DOHH2 (cell line): ENCODE measurements around the gene BZW1.

Source experiments
- H3F3A ChIP-seq: fragments of 200-600 bp; sonication (generic), shearing (Covaris generic); 2 replicates; pipeline ENCODE4 v1.6.0; 2016; ENCODE audit warnings: antibody characterized with exemption, mild to moderate bottlenecking; ENCODE audit not compliant: control insufficient read depth, insufficient read depth
- H3K27ac ChIP-seq: fragments of 200-600 bp; sonication (generic); 2 replicates; pipeline ENCODE4 v1.5.1; 2014; ENCODE audit warnings: low read depth, mild to moderate bottlenecking, low read length, moderate library complexity
- H3K27me3 ChIP-seq: fragments of 200-600 bp; sonication (generic); 2 replicates; pipeline ENCODE4 v1.6.1; 2014; ENCODE audit warnings: mild to moderate bottlenecking, low read length, mixed read lengths; ENCODE audit not compliant: control insufficient read depth
- H3K36me3 ChIP-seq: fragments of 200-600 bp; sonication (generic); 2 replicates; pipeline ENCODE4 v1.6.1; 2014; ENCODE audit warnings: mild to moderate bottlenecking, low read length, moderate library complexity, mixed read lengths; ENCODE audit not compliant: control insufficient read depth
- H3K4me1 ChIP-seq: fragments of 200-600 bp; sonication (generic); 2 replicates; pipeline ENCODE4 v1.6.1; 2014; ENCODE audit warnings: mild to moderate bottlenecking, low read length, mixed read lengths; ENCODE audit not compliant: control insufficient read depth
- H3K4me2 ChIP-seq: fragments of 200-600 bp; sonication (generic); 2 replicates; pipeline ENCODE4 v1.6.0; 2014; ENCODE audit warnings: mild to moderate bottlenecking, low read length, moderate library complexity
- H3K4me3 ChIP-seq: fragments of 200-600 bp; sonication (generic); 2 replicates; pipeline ENCODE4 v1.5.1; 2014; ENCODE audit warnings: mild to moderate bottlenecking, low read length, mixed read lengths
- H3K79me2 ChIP-seq: fragments of 200-600 bp; sonication (generic); 2 replicates; pipeline ENCODE4 v1.6.1; 2014; ENCODE audit warnings: mild to moderate bottlenecking, low read length, mixed read lengths; ENCODE audit not compliant: control insufficient read depth
- H3K9me2 ChIP-seq: fragments of 200-600 bp; sonication (generic); replicated peaks from 2 replicates; pipeline ENCODE4 v1.6.1; 2014; ENCODE audit warnings: mild to moderate bottlenecking, low read length, mixed read lengths; ENCODE audit not compliant: control insufficient read depth
- H3K9me3 ChIP-seq: fragments of 200-600 bp; sonication (generic); 2 replicates; pipeline ENCODE4 v1.6.1; 2014; ENCODE audit warnings: antibody characterized with exemption, low read length, mixed read lengths; ENCODE audit not compliant: control insufficient read depth, insufficient read depth
- H4K20me1 ChIP-seq: fragments of 200-600 bp; sonication (generic); 2 replicates; pipeline ENCODE4 v1.6.0; 2014; ENCODE audit warnings: low read depth, mild to moderate bottlenecking, antibody characterized with exemption, low read length, moderate library complexity; ENCODE audit not compliant: control insufficient read depth, insufficient read depth
- EZH2phosphoT487 ChIP-seq: fragments of 200-600 bp; sonication (generic); IDR thresholded peaks from 2 replicates; pipeline ENCODE4 v1.6.1; 2017; ENCODE audit warnings: borderline replicate concordance, mild to moderate bottlenecking, antibody characterized with exemption, low read length, moderate library complexity, mixed read lengths
- TF ChIP-seq, protein P1 (sequence below): fragments of 200-600 bp; sonication (generic); IDR thresholded peaks from one replicate; pipeline ENCODE4 v1.5.1; 2014; ENCODE audit warnings: antibody characterized with exemption, mild to moderate bottlenecking, low read depth, low read length; ENCODE audit not compliant: poor library complexity, severe bottlenecking

Gene BZW1

DNA sequence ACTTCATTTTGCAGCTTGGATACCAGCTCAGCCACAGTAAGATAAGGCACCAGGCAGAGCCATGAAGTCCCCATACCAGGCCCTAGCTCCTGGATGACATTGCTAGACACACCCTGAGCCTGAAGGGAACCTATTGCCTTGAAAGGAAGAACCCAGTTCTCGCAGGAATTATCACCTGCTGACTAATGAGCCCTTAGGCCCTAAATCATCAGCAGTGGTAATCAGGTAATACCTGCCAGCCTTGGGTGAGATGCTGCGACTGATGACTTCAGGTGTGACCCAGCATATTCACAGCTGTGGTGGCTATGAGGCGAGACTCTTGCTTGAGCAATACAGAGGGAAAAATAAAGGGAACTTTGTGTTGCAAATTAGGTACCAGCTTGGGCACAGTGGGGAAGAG lies 27.8 kb downstream of the BZW1 start:
- Histone ChIP-seq H3K9me3 (peaks cover 14% of the 10 kb centered on the region), H4K20me1 (no peaks in the 10 kb centered on the region), H3K4me1 (no peaks in the 10 kb centered on the region), H3K9me2 (no peaks in the 10 kb centered on the region), H3K27me3 (no peaks in the 10 kb centered on the region), H3K27ac (no peak overlapping the region), H3K4me2 (no peak overlapping the region), H3K4me3 (no peak overlapping the region), H3K36me3 (no peaks in the 10 kb centered on the region), H3F3A (no peaks in the 10 kb centered on the region), H3K79me2 (no peaks in the 10 kb centered on the region)
- TF ChIP-seq, protein P1, sequence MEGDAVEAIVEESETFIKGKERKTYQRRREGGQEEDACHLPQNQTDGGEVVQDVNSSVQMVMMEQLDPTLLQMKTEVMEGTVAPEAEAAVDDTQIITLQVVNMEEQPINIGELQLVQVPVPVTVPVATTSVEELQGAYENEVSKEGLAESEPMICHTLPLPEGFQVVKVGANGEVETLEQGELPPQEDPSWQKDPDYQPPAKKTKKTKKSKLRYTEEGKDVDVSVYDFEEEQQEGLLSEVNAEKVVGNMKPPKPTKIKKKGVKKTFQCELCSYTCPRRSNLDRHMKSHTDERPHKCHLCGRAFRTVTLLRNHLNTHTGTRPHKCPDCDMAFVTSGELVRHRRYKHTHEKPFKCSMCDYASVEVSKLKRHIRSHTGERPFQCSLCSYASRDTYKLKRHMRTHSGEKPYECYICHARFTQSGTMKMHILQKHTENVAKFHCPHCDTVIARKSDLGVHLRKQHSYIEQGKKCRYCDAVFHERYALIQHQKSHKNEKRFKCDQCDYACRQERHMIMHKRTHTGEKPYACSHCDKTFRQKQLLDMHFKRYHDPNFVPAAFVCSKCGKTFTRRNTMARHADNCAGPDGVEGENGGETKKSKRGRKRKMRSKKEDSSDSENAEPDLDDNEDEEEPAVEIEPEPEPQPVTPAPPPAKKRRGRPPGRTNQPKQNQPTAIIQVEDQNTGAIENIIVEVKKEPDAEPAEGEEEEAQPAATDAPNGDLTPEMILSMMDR: no peak
- TF ChIP-seq EZH2phosphoT487: no peak

DNA sequence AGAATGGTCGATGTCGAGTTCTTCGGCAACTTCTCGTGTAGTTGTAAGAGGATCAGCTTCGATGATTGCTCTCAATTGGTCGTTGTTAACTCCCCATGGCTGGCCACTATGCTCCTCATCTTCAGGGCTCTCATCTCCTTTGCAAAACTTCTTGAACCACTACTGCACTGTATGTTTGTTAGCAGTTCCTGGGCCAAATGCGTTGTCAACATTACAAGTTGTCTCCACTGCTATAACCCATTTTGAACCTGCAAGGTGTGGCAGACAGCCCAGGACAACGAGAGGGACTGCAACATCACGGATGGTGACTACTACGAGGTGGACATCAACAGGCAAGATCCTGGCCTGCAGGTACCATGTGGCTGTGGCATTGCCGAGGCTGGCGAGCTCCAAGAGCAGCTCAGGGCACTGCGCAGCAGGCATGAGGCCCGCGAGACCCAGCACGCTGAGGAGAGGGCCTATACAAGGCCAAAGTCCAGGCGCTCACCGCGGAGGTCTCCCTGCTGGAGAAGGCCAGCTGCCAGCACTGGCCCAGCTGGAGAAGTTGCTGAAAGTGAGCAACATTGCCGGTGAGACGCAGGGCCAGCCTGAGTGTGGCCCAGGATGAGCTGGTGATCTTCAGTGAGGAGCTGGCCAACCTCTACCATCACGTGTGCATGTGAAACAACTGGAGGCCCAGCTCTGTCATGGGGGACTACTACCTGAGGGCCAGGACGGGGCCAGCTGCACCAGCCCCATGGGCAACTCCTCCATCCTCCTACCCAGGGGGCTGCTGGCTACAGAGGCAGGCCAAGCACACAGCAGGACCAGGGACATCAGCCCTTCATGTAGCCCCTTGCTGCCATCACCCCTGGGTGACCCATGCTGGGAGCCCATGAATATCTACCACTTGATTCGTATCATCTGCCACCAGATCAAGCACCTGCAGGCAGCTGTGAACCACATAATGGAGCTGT lies 32.6 kb downstream of the BZW1 start:
- Histone ChIP-seq H3K9me2 (no peaks in the 10 kb centered on the region), H3K4me2 (no peak overlapping the region), H3K4me1 (no peaks in the 10 kb centered on the region), H3K79me2 (no peaks in the 10 kb centered on the region), H3K4me3 (no peak overlapping the region), H3K9me3 (no peaks in the 10 kb centered on the region), H3F3A (peaks cover 10% of the 10 kb centered on the region), H3K27ac (no peak overlapping the region), H4K20me1 (no peaks in the 10 kb centered on the region), H3K27me3 (no peaks in the 10 kb centered on the region), H3K36me3 (no peaks in the 10 kb centered on the region)
- TF ChIP-seq EZH2phosphoT487: no peak
- TF ChIP-seq, protein P1: no peak

DNA sequence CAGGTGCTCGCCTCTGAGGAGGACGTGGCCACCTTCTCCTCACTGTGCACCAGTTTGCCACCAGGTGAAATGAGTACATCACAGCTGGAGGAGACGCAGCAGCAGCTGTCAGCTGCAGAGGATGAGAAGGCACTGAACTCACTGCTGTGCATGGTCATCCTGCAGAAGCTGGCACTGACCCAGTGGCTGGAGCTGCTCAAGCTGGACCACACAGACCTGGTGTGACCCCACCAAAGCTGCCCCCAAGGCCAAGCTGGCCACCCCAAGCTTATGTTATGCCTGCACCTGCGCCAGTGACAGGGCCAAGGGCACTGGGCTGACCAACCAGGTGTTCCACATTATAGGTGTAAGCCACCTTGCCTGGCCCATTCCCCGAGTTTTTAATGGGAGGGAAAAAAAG lies 33.5 kb downstream of the BZW1 start:
- Histone ChIP-seq H3K79me2 (no peaks in the 10 kb centered on the region), H3K9me3 (no peaks in the 10 kb centered on the region), H3F3A (peaks cover 16% of the 10 kb centered on the region), H3K9me2 (no peaks in the 10 kb centered on the region), H3K36me3 (no peaks in the 10 kb centered on the region), H3K4me3 (no peak overlapping the region), H3K4me1 (no peaks in the 10 kb centered on the region), H3K27ac (no peak overlapping the region), H4K20me1 (no peaks in the 10 kb centered on the region), H3K4me2 (no peak overlapping the region), H3K27me3 (no peaks in the 10 kb centered on the region)
- TF ChIP-seq, protein P1: no peak
- no peak for TF ChIP-seq EZH2phosphoT487
